Thyroid gland (tissue), 4 donors: ENCODE data around the gene ABHD12.

ENCODE experiments used
- CTCF ChIP-seq, 6 experiments: fragments of 200-600 bp in 3 of 6; fragments of 450-650 bp in 3 of 6; sonication (generic) in 3 of 6; IDR thresholded peaks; one replicate each; pipeline ENCODE4 v1.5.1; 2016 to 2019; ENCODE audit warnings: antibody characterized with exemption in 6 of 6, mild to moderate bottlenecking in 2 of 6, inconsistent platforms in 1 of 6, moderate library complexity in 1 of 6
- POLR2A ChIP-seq, 2 donors: fragments of 450-650 bp; IDR thresholded peaks; one replicate each; pipeline ENCODE4 v1.6.1; 2017; ENCODE audit warnings: antibody characterized with exemption in 2 of 2, mild to moderate bottlenecking in 2 of 2, moderate library complexity in 1 of 2

GRCh38 chr20:25278636-25279361, 111.8 kb downstream of the ABHD12 start:
- TF ChIP-seq CTCF (IDR thresholded peaks at IDR 0.05) (no peak), POLR2A (IDR thresholded peaks at IDR 0.05) (no peak)
